ENCODE data around the gene PLXNA1.

PLXNA1 gene

DNA sequence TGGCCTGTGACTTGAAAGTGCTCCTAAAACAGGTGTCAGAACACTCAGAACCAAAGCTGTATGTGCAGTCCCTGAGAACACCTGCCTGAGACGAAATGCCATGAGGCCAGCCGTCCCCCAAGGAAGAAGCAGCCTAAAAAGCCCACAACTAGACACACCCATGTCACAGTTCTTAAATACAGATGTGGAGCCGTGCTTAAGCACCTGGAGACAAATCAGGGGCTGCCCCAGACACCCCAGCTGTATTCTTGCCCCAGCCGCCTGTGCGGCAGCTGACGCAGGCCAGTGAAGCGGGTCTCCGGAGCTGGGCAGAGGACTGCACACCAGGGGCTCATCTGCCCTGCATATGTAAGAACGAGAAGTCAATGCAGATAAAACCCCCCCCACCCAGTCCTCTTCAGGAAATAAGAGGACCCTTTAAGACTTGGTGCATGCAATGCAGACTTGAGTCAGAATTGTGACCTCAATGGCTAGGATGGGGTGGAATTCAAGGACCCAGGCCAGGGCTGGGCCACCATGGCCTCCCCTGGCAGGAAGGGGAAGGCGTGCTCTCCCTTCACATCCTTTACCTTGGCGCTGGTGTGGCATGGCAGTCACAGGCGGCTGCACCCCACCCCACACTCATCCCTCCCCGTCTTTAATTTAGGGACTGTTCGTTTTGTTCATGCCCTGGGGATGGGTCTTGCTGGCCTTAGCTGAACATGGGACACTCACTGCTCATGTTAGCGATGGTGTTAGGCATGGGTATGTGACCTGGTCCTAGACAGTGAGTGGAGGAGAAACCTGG is 27.7 kb upstream of the PLXNA1 start:
- H4K20me1 ChIP-seq (ENCODE audit: insufficient read depth, low read length), result no peaks in the 10 kb centered on the region
- no peak overlapping the region for H3K4me3 ChIP-seq (ENCODE audit: low read depth in 1 of 2, low read length in 2 of 2)
- no peak for DNase-seq
- TF ChIP-seq, protein P1, sequence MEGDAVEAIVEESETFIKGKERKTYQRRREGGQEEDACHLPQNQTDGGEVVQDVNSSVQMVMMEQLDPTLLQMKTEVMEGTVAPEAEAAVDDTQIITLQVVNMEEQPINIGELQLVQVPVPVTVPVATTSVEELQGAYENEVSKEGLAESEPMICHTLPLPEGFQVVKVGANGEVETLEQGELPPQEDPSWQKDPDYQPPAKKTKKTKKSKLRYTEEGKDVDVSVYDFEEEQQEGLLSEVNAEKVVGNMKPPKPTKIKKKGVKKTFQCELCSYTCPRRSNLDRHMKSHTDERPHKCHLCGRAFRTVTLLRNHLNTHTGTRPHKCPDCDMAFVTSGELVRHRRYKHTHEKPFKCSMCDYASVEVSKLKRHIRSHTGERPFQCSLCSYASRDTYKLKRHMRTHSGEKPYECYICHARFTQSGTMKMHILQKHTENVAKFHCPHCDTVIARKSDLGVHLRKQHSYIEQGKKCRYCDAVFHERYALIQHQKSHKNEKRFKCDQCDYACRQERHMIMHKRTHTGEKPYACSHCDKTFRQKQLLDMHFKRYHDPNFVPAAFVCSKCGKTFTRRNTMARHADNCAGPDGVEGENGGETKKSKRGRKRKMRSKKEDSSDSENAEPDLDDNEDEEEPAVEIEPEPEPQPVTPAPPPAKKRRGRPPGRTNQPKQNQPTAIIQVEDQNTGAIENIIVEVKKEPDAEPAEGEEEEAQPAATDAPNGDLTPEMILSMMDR (IDR thresholded peaks at IDR 0.05; ENCODE audit: borderline replicate concordance, extremely low read depth, low read length, poor library complexity, severe bottlenecking), result no peak
- TF ChIP-seq EZH2 (IDR thresholded peaks at IDR 0.05; ENCODE audit: borderline replicate concordance, low read depth, low read length, severe bottlenecking), result no peak
- H3K9ac ChIP-seq (ENCODE audit: low read depth, low read length), result no peak overlapping the region
- H3K4me1 ChIP-seq (ENCODE audit: insufficient read depth, low read length), result no peaks in the 10 kb centered on the region
- no peak overlapping the region for H2AFZ ChIP-seq (ENCODE audit: low read depth, low read length)
- no peaks in the 10 kb centered on the region for H3K79me2 ChIP-seq (ENCODE audit: insufficient read depth, low read length)
- peaks cover 7% of the 10 kb centered on the region; the same call in 1 of the 2 replicates for H3K36me3 ChIP-seq (ENCODE audit: insufficient read depth, low read length)
- no peak for ATAC-seq (ENCODE audit: insufficient read depth, low read depth)
- H3K27ac ChIP-seq (ENCODE audit: low read length), result no peak overlapping the region
- H3K4me2 ChIP-seq (ENCODE audit: insufficient read depth, low read length), result no peak overlapping the region
- no peaks in the 10 kb centered on the region for H3K27me3 ChIP-seq (ENCODE audit: insufficient read depth, low read length, poor library complexity)
- H3K9me3 ChIP-seq (ENCODE audit: insufficient read depth, low read length, severe bottlenecking), result no peaks in the 10 kb centered on the region

GRCh38 chr3:126956361-126956760 is 26.6 kb upstream of the PLXNA1 start:
- H3K4me2 ChIP-seq (ENCODE audit: insufficient read depth, low read length), result no peak overlapping the region

DNA sequence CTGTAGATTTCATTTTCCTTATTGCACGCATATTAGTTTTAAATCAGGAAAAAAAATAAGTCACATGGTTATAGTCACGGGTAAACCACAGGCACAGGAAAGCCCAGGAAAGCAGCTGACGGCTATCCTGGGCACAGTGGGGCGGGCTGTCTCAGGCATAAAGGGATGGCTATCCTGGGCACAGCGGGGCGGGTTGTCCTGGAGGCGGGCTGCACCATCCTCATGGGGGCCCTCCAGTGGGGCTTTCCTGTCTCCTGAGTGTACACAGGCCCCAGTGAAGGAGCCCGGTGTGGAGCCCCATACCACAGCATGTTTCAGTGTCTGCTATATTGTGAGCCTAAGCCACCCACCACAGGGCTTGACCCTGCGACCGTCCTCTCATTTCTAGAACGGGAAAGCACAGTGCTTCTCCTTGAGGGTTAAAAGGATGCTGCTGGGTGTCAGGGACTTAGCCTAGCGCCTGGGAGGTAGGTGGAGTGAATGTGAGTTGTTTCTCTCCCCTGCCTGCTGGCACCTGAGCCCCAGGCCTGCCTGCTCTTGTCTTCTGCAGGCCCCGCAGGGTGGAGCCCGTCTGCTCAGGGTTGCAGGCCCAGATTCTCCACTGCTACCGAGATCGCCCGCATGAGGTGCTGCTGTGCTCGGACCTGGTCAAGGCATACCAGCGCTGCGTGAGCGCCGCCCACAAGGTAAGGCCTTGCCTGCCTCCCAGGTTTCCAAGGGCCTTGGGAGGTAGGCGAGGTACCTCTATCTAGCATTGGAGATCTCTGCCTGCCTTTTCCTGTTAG is 25.9 kb upstream of the PLXNA1 start:
- TF ChIP-seq EZH2 (IDR thresholded peaks at IDR 0.05; ENCODE audit: borderline replicate concordance, low read depth, low read length, severe bottlenecking), result no peak
- TF ChIP-seq, protein P1 (IDR thresholded peaks at IDR 0.05; ENCODE audit: borderline replicate concordance, extremely low read depth, low read length, poor library complexity, severe bottlenecking), result no peak
- DNase-seq, result no peak
- Histone ChIP-seq H3K27me3 (ENCODE audit: insufficient read depth, low read length, poor library complexity) (no peaks in the 10 kb centered on the region), H2AFZ (ENCODE audit: low read depth, low read length) (no peak overlapping the region), H3K27ac (ENCODE audit: low read length) (no peak overlapping the region), H3K4me1 (ENCODE audit: insufficient read depth, low read length) (no peaks in the 10 kb centered on the region), H4K20me1 (ENCODE audit: insufficient read depth, low read length) (no peaks in the 10 kb centered on the region), H3K36me3 (ENCODE audit: insufficient read depth, low read length) (peaks cover 14% of the 10 kb centered on the region), H3K4me2 (ENCODE audit: insufficient read depth, low read length) (no peak overlapping the region), H3K9me3 (ENCODE audit: insufficient read depth, low read length, severe bottlenecking) (no peaks in the 10 kb centered on the region), H3K9ac (ENCODE audit: low read depth, low read length) (no peak overlapping the region), H3K79me2 (ENCODE audit: insufficient read depth, low read length) (no peaks in the 10 kb centered on the region), H3K4me3 (ENCODE audit: low read depth in 1 of 2, low read length in 2 of 2) (no peak overlapping the region)
- ATAC-seq (ENCODE audit: insufficient read depth, low read depth), result peak; percentile 27; the same call in 1 of the 3 replicates

More at GRCh38 chr3:126956361-126956760, 26.6 kb upstream of the PLXNA1 start:
- no peak for ATAC-seq (ENCODE audit: insufficient read depth, low read depth)
- TF ChIP-seq EZH2 (IDR thresholded peaks at IDR 0.05; ENCODE audit: borderline replicate concordance, low read depth, low read length, severe bottlenecking), result no peak
- TF ChIP-seq, protein P1 (IDR thresholded peaks at IDR 0.05; ENCODE audit: borderline replicate concordance, extremely low read depth, low read length, poor library complexity, severe bottlenecking), result no peak
- Histone ChIP-seq H3K79me2 (ENCODE audit: insufficient read depth, low read length) (no peaks in the 10 kb centered on the region), H2AFZ (ENCODE audit: low read depth, low read length) (no peak overlapping the region), H4K20me1 (ENCODE audit: insufficient read depth, low read length) (no peaks in the 10 kb centered on the region), H3K27ac (ENCODE audit: low read length) (no peak overlapping the region), H3K4me1 (ENCODE audit: insufficient read depth, low read length) (no peaks in the 10 kb centered on the region), H3K36me3 (ENCODE audit: insufficient read depth, low read length) (peaks cover 10% of the 10 kb centered on the region), H3K9me3 (ENCODE audit: insufficient read depth, low read length, severe bottlenecking) (no peaks in the 10 kb centered on the region), H3K9ac (ENCODE audit: low read depth, low read length) (no peak overlapping the region), H3K27me3 (ENCODE audit: insufficient read depth, low read length, poor library complexity) (no peaks in the 10 kb centered on the region), H3K4me3 (ENCODE audit: low read depth in 1 of 2, low read length in 2 of 2) (no peak overlapping the region)
- no peak for DNase-seq

All from DND-41 (cell line).